K562 (cell line): Measurements from ENCODE around the gene ZBTB48. TPM values are rescaled to one million over a fixed set of nuclear protein-coding genes. Genes with fewer than 3 reads are reported as not detected.

ENCODE experiments used
- BHLHE40 ChIP-seq: IDR thresholded peaks from 2 replicates; pipeline ENCODE4 v1.6.1; 2011; ENCODE audit warnings: low read length, improper control_type of control experiment
- CHAMP1 ChIP-seq: fragments of 450-650 bp; IDR thresholded peaks from 2 replicates; pipeline ENCODE4 v1.6.1; 2016; ENCODE audit warnings: mild to moderate bottlenecking
- FUS ChIP-seq: fragments of 200-400 bp; formaldehyde crosslinking; optimal IDR thresholded peaks from 2 replicates; pipeline ENCODE3; 2017; ENCODE audit warnings: low read depth, low read length
- GTF3C2 ChIP-seq: IDR thresholded peaks from 3 replicates; pipeline ENCODE4 v1.6.1; 2011; ENCODE audit warnings: borderline replicate concordance, mild to moderate bottlenecking, moderate library complexity; ENCODE audit not compliant: insufficient read length; ENCODE audit errors: extremely low read depth
- NCOR1 ChIP-seq: fragments of 450-650 bp; IDR thresholded peaks from 2 replicates; pipeline ENCODE4 v1.6.1; 2016; ENCODE audit warnings: mild to moderate bottlenecking, moderate library complexity
- NFXL1 ChIP-seq: fragments of 450-650 bp; formaldehyde crosslinking; IDR thresholded peaks from 2 replicates; pipeline ENCODE4 v1.4.0; 2021; ENCODE audit warnings: mild to moderate bottlenecking
- RBM17 ChIP-seq: fragments of 200-400 bp; formaldehyde crosslinking; IDR thresholded peaks from 2 replicates; pipeline ENCODE4 v1.6.1; 2017; ENCODE audit warnings: low read depth, mild to moderate bottlenecking, low read length, borderline replicate concordance
- XRCC5 ChIP-seq: fragments of 200-400 bp; formaldehyde crosslinking; IDR thresholded peaks from 2 replicates; pipeline ENCODE4 v1.6.1; 2017; ENCODE audit warnings: low read depth, mild to moderate bottlenecking, low read length
- ZNF212 ChIP-seq: fragments of 450-650 bp; formaldehyde crosslinking; IDR thresholded peaks from 2 replicates; pipeline ENCODE4 v1.4.0; 2020; ENCODE audit warnings: mild to moderate bottlenecking
- polyA plus RNA-seq, 8 experiments: library from polyadenylated mRNA; depleted of rRNA in 4 of 8; stranded (reverse) in 5 of 8; unstranded in 3 of 8; fragments of >200 nt; fragmentation: Nextera tagmentation in 2 of 8; fragmentation: Illumina TruSeq in 1 of 8; extraction: Ambion mirVana in 2 of 8; extraction: Trizol in 1 of 8; gene quantifications; 2 replicates each; pipeline versions ENCODE4 v1.2.1 to v1.2.3, GENCODE V29; 2011 to 2014; ENCODE audit warnings: inconsistent platforms in 1 of 8, missing spikeins in 1 of 8
- total RNA-seq, 7 experiments: library from RNA; depleted of rRNA in 6 of 7; stranded (reverse); fragments of >200 nt in 6 of 7; fragmentation: Illumina TruSeq in 2 of 7; extraction: Trizol in 2 of 7; gene quantifications; 2 replicates each; pipeline versions ENCODE4 v1.2.1 to v1.2.3, GENCODE V29; 2011 to 2021; ENCODE audit warnings: low replicate concordance in 1 of 7
- TF ChIP-seq, protein P1 (sequence below): fragments of 450-650 bp; IDR thresholded peaks from 2 replicates; pipeline ENCODE4 v1.6.1; 2016; ENCODE audit warnings: mild to moderate bottlenecking, moderate library complexity

Gene ZBTB48
- total and polyA plus RNA-seq, 9 of the 15 experiments (the other 6 are each of a cell fraction or from before 2014, with no cell fraction given), result 1.9 to 66.9 (median 29.5) TPM

- TF ChIP-seq, protein P1, sequence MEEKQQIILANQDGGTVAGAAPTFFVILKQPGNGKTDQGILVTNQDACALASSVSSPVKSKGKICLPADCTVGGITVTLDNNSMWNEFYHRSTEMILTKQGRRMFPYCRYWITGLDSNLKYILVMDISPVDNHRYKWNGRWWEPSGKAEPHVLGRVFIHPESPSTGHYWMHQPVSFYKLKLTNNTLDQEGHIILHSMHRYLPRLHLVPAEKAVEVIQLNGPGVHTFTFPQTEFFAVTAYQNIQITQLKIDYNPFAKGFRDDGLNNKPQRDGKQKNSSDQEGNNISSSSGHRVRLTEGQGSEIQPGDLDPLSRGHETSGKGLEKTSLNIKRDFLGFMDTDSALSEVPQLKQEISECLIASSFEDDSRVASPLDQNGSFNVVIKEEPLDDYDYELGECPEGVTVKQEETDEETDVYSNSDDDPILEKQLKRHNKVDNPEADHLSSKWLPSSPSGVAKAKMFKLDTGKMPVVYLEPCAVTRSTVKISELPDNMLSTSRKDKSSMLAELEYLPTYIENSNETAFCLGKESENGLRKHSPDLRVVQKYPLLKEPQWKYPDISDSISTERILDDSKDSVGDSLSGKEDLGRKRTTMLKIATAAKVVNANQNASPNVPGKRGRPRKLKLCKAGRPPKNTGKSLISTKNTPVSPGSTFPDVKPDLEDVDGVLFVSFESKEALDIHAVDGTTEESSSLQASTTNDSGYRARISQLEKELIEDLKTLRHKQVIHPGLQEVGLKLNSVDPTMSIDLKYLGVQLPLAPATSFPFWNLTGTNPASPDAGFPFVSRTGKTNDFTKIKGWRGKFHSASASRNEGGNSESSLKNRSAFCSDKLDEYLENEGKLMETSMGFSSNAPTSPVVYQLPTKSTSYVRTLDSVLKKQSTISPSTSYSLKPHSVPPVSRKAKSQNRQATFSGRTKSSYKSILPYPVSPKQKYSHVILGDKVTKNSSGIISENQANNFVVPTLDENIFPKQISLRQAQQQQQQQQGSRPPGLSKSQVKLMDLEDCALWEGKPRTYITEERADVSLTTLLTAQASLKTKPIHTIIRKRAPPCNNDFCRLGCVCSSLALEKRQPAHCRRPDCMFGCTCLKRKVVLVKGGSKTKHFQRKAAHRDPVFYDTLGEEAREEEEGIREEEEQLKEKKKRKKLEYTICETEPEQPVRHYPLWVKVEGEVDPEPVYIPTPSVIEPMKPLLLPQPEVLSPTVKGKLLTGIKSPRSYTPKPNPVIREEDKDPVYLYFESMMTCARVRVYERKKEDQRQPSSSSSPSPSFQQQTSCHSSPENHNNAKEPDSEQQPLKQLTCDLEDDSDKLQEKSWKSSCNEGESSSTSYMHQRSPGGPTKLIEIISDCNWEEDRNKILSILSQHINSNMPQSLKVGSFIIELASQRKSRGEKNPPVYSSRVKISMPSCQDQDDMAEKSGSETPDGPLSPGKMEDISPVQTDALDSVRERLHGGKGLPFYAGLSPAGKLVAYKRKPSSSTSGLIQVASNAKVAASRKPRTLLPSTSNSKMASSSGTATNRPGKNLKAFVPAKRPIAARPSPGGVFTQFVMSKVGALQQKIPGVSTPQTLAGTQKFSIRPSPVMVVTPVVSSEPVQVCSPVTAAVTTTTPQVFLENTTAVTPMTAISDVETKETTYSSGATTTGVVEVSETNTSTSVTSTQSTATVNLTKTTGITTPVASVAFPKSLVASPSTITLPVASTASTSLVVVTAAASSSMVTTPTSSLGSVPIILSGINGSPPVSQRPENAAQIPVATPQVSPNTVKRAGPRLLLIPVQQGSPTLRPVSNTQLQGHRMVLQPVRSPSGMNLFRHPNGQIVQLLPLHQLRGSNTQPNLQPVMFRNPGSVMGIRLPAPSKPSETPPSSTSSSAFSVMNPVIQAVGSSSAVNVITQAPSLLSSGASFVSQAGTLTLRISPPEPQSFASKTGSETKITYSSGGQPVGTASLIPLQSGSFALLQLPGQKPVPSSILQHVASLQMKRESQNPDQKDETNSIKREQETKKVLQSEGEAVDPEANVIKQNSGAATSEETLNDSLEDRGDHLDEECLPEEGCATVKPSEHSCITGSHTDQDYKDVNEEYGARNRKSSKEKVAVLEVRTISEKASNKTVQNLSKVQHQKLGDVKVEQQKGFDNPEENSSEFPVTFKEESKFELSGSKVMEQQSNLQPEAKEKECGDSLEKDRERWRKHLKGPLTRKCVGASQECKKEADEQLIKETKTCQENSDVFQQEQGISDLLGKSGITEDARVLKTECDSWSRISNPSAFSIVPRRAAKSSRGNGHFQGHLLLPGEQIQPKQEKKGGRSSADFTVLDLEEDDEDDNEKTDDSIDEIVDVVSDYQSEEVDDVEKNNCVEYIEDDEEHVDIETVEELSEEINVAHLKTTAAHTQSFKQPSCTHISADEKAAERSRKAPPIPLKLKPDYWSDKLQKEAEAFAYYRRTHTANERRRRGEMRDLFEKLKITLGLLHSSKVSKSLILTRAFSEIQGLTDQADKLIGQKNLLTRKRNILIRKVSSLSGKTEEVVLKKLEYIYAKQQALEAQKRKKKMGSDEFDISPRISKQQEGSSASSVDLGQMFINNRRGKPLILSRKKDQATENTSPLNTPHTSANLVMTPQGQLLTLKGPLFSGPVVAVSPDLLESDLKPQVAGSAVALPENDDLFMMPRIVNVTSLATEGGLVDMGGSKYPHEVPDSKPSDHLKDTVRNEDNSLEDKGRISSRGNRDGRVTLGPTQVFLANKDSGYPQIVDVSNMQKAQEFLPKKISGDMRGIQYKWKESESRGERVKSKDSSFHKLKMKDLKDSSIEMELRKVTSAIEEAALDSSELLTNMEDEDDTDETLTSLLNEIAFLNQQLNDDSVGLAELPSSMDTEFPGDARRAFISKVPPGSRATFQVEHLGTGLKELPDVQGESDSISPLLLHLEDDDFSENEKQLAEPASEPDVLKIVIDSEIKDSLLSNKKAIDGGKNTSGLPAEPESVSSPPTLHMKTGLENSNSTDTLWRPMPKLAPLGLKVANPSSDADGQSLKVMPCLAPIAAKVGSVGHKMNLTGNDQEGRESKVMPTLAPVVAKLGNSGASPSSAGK, result no peak
- TF ChIP-seq RBM17 (no peak), BHLHE40 (peak; percentile 4; the same call in 1 of the 2 replicates), NCOR1 (peak; percentile 79), ZNF212 (CRISPR knock-in tag) (no peak), CHAMP1 (no peak), GTF3C2 (no peak), NFXL1 (CRISPR knock-in tag) (no peak), XRCC5 (no peak), FUS (no peak)
These were observed 45.2 kb downstream of the ZBTB48 start, which contains the start of gene THAP3 (continued) for GRCh38 chr1:6624710-6625583.
